ENCODE results near the gene RPL29.
A peak's percentile ranks its signal among the peaks of the same experiment; 100 is the strongest.
"Not testable (repeated sequence)": the region's sequence is repeated elsewhere in the genome, so short reads cannot be mapped to it uniquely, and the experiment has no call there.

Gene RPL29

GRCh38 chr3:51995346-51996163 lies at the start of gene RPL29:
RPL29 (minus strand) TSS chr3:51995895; CDS start chr3:51995461, 434 bp downstream.
- DNase-seq = peak; percentile 82 to 97 (median 92)
- intact Hi-C loops (cut with DNase I) = loop anchor here (5.0 kb wide), 1 partner anchor 53 kb away; the partner anchor contains the start of genes PARP3 and RRP9

- DNase-seq = peak in 5 of 42 donors; percentile 32 to 68 (median 49)
- intact Hi-C loops (cut with DNase I) = no loop called here
Measured at GRCh38 chr3:52044869-52045619, 49.3 kb upstream of the RPL29 start.

GRCh38 chr3:52043750-52044149 lies 48.1 kb upstream of the RPL29 start:
- intact Hi-C loops (cut with DNase I) = no loop called here

GRCh38 chr3:52043039-52043438 lies 47.3 kb upstream of the RPL29 start:
- DNase-seq; intact Hi-C loops (cut with DNase I): not testable (repeated sequence)

More at GRCh38 chr3:52043750-52044149, 48.1 kb upstream of the RPL29 start:
- DNase-seq = no peak

- DNase-seq = peak; percentile 64 to 93 (median 82)
- intact Hi-C loops (cut with DNase I) = no loop called here
Measured at GRCh38 chr3:52041118-52041731, 45.5 kb upstream of the RPL29 start.

GRCh38 chr3:52040600-52040999 lies 44.9 kb upstream of the RPL29 start:
- intact Hi-C loops (cut with DNase I) = no loop called here

GRCh38 chr3:52039846-52040245 lies 44.2 kb upstream of the RPL29 start:
- intact Hi-C loops (cut with DNase I) = no loop called here
- DNase-seq = peak; percentile 92 to 99 (median 98)

More at GRCh38 chr3:52040600-52040999, 44.9 kb upstream of the RPL29 start:
- DNase-seq = peak in 4 of 42 donors; percentile 35 to 69 (median 60)

- intact Hi-C loops (cut with DNase I) = no loop called here
- peak in 12 of 42 donors; percentile 31 to 77 (median 60) for DNase-seq
Measured at GRCh38 chr3:52039426-52039825, 43.7 kb upstream of the RPL29 start.

GRCh38 chr3:52038227-52038626 lies 42.5 kb upstream of the RPL29 start:
- intact Hi-C loops (cut with DNase I) = no loop called here
- no peak for DNase-seq

- no peak for DNase-seq
Measured at GRCh38 chr3:52037291-52037690, 41.6 kb upstream of the RPL29 start.

GRCh38 chr3:52036829-52037228 lies 41.1 kb upstream of the RPL29 start:
- no peak for DNase-seq
- intact Hi-C loops (cut with DNase I) = no loop called here

More at GRCh38 chr3:52037291-52037690, 41.6 kb upstream of the RPL29 start:
- intact Hi-C loops (cut with DNase I) = no loop called here

- DNase-seq = no peak
- intact Hi-C loops (cut with DNase I) = no loop called here
Measured at GRCh38 chr3:52036222-52036694, 40.6 kb upstream of the RPL29 start.

- no peak for DNase-seq
- intact Hi-C loops (cut with DNase I) = no loop called here
Measured at GRCh38 chr3:52034651-52035050, 39.0 kb upstream of the RPL29 start.

- no peak for DNase-seq
- intact Hi-C loops (cut with DNase I) = no loop called here
Measured at GRCh38 chr3:52034212-52034611, 38.5 kb upstream of the RPL29 start.

GRCh38 chr3:52033748-52034147 lies 38.1 kb upstream of the RPL29 start:
- intact Hi-C loops (cut with DNase I); DNase-seq: not testable (repeated sequence)

GRCh38 chr3:52032702-52033408 lies 37.2 kb upstream of the RPL29 start:
- intact Hi-C loops (cut with DNase I) = no loop called here
- peak in 17 of 42 donors; percentile 33 to 78 (median 64) for DNase-seq

GRCh38 chr3:52031896-52032295 lies 36.2 kb upstream of the RPL29 start:
- DNase-seq = no peak
- intact Hi-C loops (cut with DNase I) = no loop called here

GRCh38 chr3:52030714-52031310 lies 35.1 kb upstream of the RPL29 start:
- no peak for DNase-seq
- intact Hi-C loops (cut with DNase I) = no loop called here

All from head of caudate nucleus (tissue), 42 donors.